Mesenchymal stem cell (in vitro differentiated cells and primary cell): ENCODE results near the gene FBXW11.

Source experiments
- DNase-seq: peaks from one replicate; pipeline ENCODE4 v3.0.0-alpha.2; 2013
- H2AFZ ChIP-seq: one replicate; pipeline ENCODE4 v1.6.1; 2013; ENCODE audit warnings: low read depth, mild to moderate bottlenecking, control low read depth, inconsistent platforms, low read length, moderate library complexity
- H2AK5ac ChIP-seq: 2 replicates; pipeline ENCODE4 v1.6.1; 2013; ENCODE audit warnings: low read length, moderate library complexity, mild to moderate bottlenecking, inconsistent platforms; ENCODE audit not compliant: severe bottlenecking
- H2BK120ac ChIP-seq: one replicate; pipeline ENCODE4 v1.6.1; 2013; ENCODE audit warnings: low read depth, mild to moderate bottlenecking, inconsistent platforms, low read length, moderate library complexity
- H2BK12ac ChIP-seq, 2 experiments: one replicate each; pipeline ENCODE4 v1.6.1; 2013; ENCODE audit warnings: inconsistent platforms in 2 of 2, low read length in 2 of 2, mild to moderate bottlenecking in 2 of 2, moderate library complexity in 2 of 2, control low read depth in 1 of 2
- H2BK15ac ChIP-seq: one replicate; pipeline ENCODE4 v1.6.1; 2013; ENCODE audit warnings: mild to moderate bottlenecking, low read depth, inconsistent platforms; ENCODE audit not compliant: poor library complexity, severe bottlenecking
- H2BK5ac ChIP-seq: 2 replicates; pipeline ENCODE4 v1.6.1; 2013; ENCODE audit warnings: low read depth, mild to moderate bottlenecking, low read length, control low read depth, inconsistent platforms; ENCODE audit not compliant: poor library complexity, severe bottlenecking
- H3K14ac ChIP-seq, 2 experiments: one replicate each; pipeline ENCODE4 v1.6.1; 2013; ENCODE audit warnings: inconsistent platforms in 2 of 2, low read length in 2 of 2, control low read depth in 1 of 2, mild to moderate bottlenecking in 1 of 2, moderate library complexity in 1 of 2
- H3K18ac ChIP-seq, 2 experiments: one replicate each; pipeline ENCODE4 v1.6.1; 2013; ENCODE audit warnings: inconsistent platforms in 2 of 2, low read length in 2 of 2, control low read depth in 1 of 2, low read depth in 1 of 2, mild to moderate bottlenecking in 1 of 2
- H3K23ac ChIP-seq, 2 experiments: one replicate each; pipeline ENCODE4 v1.6.1; 2013; ENCODE audit warnings: inconsistent platforms in 2 of 2, low read length in 2 of 2, mild to moderate bottlenecking in 2 of 2, moderate library complexity in 2 of 2, control low read depth in 1 of 2
- H3K27ac ChIP-seq: 2 replicates; pipeline ENCODE4 v1.5.1; 2013; ENCODE audit warnings: mild to moderate bottlenecking, moderate library complexity, low read length, control low read depth, inconsistent platforms; ENCODE audit not compliant: poor library complexity, severe bottlenecking
- H3K27me3 ChIP-seq, 2 experiments: 2 replicates each; pipeline versions ENCODE4 v1.6.1 to v1.7.0; 2013; ENCODE audit warnings: low read length in 2 of 2, mild to moderate bottlenecking in 2 of 2, moderate library complexity in 2 of 2, control low read depth in 1 of 2, inconsistent platforms in 1 of 2; ENCODE audit not compliant: control insufficient read depth in 1 of 2, insufficient read depth in 1 of 2
- H3K36me3 ChIP-seq, 2 experiments: 2 replicates each; pipeline versions ENCODE4 v1.6.1 to v1.7.0; 2013; ENCODE audit warnings: low read length in 2 of 2, control low read depth in 1 of 2, inconsistent platforms in 1 of 2, low read depth in 1 of 2, mild to moderate bottlenecking in 1 of 2; ENCODE audit not compliant: insufficient read depth in 2 of 2, control insufficient read depth in 1 of 2
- H3K4ac ChIP-seq, 2 experiments: one replicate each; pipeline ENCODE4 v1.6.1; 2013; ENCODE audit warnings: inconsistent platforms in 2 of 2, low read length in 2 of 2, mild to moderate bottlenecking in 2 of 2, moderate library complexity in 2 of 2, control low read depth in 1 of 2, low read depth in 1 of 2
- H3K4me1 ChIP-seq: 2 replicates; pipeline ENCODE4 v1.6.1; 2013; ENCODE audit warnings: low read depth, low read length, control low read depth; ENCODE audit not compliant: control insufficient read depth, insufficient read depth
- H3K4me2 ChIP-seq: 2 replicates; pipeline ENCODE4 v1.6.1; 2013; ENCODE audit warnings: low read length, mild to moderate bottlenecking, inconsistent platforms; ENCODE audit not compliant: poor library complexity, severe bottlenecking
- H3K4me3 ChIP-seq, 2 experiments: 2 replicates each; pipeline versions ENCODE4 v1.5.1 to v1.7.0; 2013; ENCODE audit warnings: low read length in 2 of 2, mild to moderate bottlenecking in 2 of 2, control low read depth in 1 of 2, low read depth in 1 of 2; ENCODE audit not compliant: insufficient read depth in 1 of 2
- H3K79me1 ChIP-seq: replicated peaks from 2 replicates; pipeline ENCODE4 v1.6.1; 2013; ENCODE audit warnings: mild to moderate bottlenecking, control low read depth, low read length, inconsistent platforms; ENCODE audit not compliant: poor library complexity, severe bottlenecking
- H3K9ac ChIP-seq: 2 replicates; pipeline ENCODE4 v1.7.0; 2013; ENCODE audit warnings: mild to moderate bottlenecking, low read length, moderate library complexity
- H3K9me3 ChIP-seq: 2 replicates; pipeline ENCODE4 v1.7.0; 2013; ENCODE audit warnings: mild to moderate bottlenecking, low read length; ENCODE audit not compliant: control insufficient read depth
- H4K8ac ChIP-seq: one replicate; pipeline ENCODE4 v1.6.1; 2013; ENCODE audit warnings: inconsistent platforms, mild to moderate bottlenecking, low read length, moderate library complexity
- H4K91ac ChIP-seq: one replicate; pipeline ENCODE4 v1.6.1; 2013; ENCODE audit warnings: mild to moderate bottlenecking, low read length, inconsistent platforms
- WGBS: methylation state at CpG from one replicate; pipeline ENCODE4 v1.1.7; 2013; ENCODE audit warnings: mixed read lengths; 5-methylcytosine and 5-hydroxymethylcytosine counted together

The FBXW11 gene

GRCh38 chr5:172048539-172049101, 42.2 kb upstream of the FBXW11 start:
- Histone ChIP-seq H3K4me1 (peaks cover 7% of the 10 kb centered on the region), H2AFZ (no peak overlapping the region), H3K23ac (no peak overlapping the region), H2BK12ac (no peak overlapping the region), H3K4ac (no peak overlapping the region), H3K79me1 (peaks cover 14% of the 10 kb centered on the region), H3K36me3 (peaks cover 64 to 81% of the 10 kb centered on the region in 2 experiments), H2BK15ac (no peak overlapping the region), H3K14ac (no peak overlapping the region), H3K9ac (no peak overlapping the region), H4K8ac (no peak overlapping the region), H3K27ac (no peak overlapping the region), H3K27me3 (no peaks in the 10 kb centered on the region), H4K91ac (no peak overlapping the region), H3K4me3 (no peak overlapping the region), H3K9me3 (no peaks in the 10 kb centered on the region), H2BK120ac (no peak overlapping the region), H3K18ac (no peak overlapping the region), H2BK5ac (no peak overlapping the region), H2AK5ac (no peak overlapping the region), H3K4me2 (no peak overlapping the region)
- DNase-seq = peak; percentile 38
- WGBS = 84% methylated on average over 12 of the region's 12 CpGs

DNA sequence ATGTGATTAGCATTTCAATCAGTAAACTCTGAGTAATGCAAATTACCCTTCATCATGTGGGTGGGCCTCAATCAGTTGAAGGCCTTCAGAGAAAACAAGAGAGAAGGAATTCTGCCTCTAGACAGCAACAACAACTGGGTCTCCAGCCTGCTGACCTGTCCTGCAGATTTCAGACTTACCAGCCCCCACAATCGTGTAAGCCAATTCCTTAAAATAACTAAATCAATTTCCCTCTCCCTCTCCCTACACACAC, 41.7 kb upstream of the FBXW11 start:
- Histone ChIP-seq H2BK5ac (no peak overlapping the region), H2BK15ac (no peak overlapping the region)
- WGBS = 96% methylated on average over 1 of the region's 1 CpG

DNA sequence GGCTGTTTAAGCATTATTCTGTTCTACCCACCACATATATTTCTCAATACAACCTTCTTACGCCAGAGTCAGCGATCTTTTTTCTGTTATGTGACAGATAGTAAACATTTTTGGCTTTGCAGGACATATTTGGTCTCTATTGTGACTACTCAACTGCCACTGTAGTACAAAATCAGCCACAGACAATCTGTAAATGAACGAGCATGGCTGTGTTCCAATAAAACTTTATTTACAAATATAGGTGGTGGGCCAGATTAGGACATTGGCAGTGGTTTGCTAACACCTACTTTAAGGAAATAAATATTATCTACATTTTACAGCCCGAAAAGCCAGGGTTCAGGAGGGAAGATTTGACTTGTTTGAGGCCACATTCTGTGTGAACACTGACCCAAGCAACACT, 40.2 kb upstream of the FBXW11 start:
- Histone ChIP-seq H3K4me2 (no peak overlapping the region), H3K4me3 (no peak overlapping the region), H3K27me3 (no peaks in the 10 kb centered on the region), H3K14ac (no peak overlapping the region), H4K91ac (no peak overlapping the region), H3K27ac (no peak overlapping the region), H2AK5ac (no peak overlapping the region), H3K9ac (no peak overlapping the region), H3K9me3 (no peaks in the 10 kb centered on the region), H2AFZ (no peak overlapping the region), H3K4ac (no peak overlapping the region), H2BK5ac (no peak overlapping the region), H3K4me1 (peaks cover 4% of the 10 kb centered on the region), H2BK15ac (no peak overlapping the region), H3K36me3 (peaks cover 53 to 71% of the 10 kb centered on the region in 2 experiments), H3K23ac (no peak overlapping the region), H2BK12ac (no peak overlapping the region), H3K18ac (no peak overlapping the region), H3K79me1 (peaks cover 12% of the 10 kb centered on the region), H2BK120ac (no peak overlapping the region), H4K8ac (no peak overlapping the region)
- no peak for DNase-seq
- 97% methylated on average over 1 of the region's 4 CpGs for WGBS

More for the DNA sequence above, 41.7 kb upstream of the FBXW11 start:
- Histone ChIP-seq H3K4ac (no peak overlapping the region), H2BK120ac (no peak overlapping the region), H3K27ac (no peak overlapping the region), H3K36me3 (peaks cover 63 to 80% of the 10 kb centered on the region in 2 experiments), H2AK5ac (no peak overlapping the region), H3K18ac (no peak overlapping the region), H2AFZ (no peak overlapping the region), H3K4me2 (no peak overlapping the region), H3K27me3 (no peaks in the 10 kb centered on the region), H4K8ac (no peak overlapping the region), H3K23ac (no peak overlapping the region), H3K9me3 (no peaks in the 10 kb centered on the region), H2BK12ac (no peak overlapping the region), H3K79me1 (peaks cover 14% of the 10 kb centered on the region), H4K91ac (no peak overlapping the region), H3K14ac (no peak overlapping the region), H3K4me3 (no peak overlapping the region), H3K4me1 (peaks cover 7% of the 10 kb centered on the region), H3K9ac (no peak overlapping the region)
- no peak for DNase-seq

DNA sequence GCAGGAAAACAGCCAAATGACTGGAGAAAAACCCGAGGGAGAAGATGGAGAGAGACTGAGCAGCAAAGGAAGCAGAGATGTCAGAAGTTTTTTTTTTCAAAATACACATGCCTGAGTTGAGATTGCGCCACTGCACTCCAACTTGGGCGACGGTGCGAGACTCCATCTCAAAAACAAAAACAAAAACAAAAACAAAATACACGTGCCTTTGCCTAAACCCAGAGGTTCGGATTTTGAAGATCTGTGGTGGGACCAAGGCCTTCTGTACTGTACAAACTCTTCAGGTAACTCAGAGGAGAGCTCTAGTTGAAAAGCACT, 38.8 kb upstream of the FBXW11 start:
- H3K9ac ChIP-seq = no peak overlapping the region
- H3K18ac ChIP-seq = no peak overlapping the region
- no peak overlapping the region for H3K4ac ChIP-seq
- no peak overlapping the region for H3K27ac ChIP-seq
- peaks cover 2% of the 10 kb centered on the region for H3K4me1 ChIP-seq
- H3K36me3 ChIP-seq = peaks cover 50 to 60% of the 10 kb centered on the region in 2 experiments
- H4K8ac ChIP-seq = no peak overlapping the region
- WGBS = 98% methylated on average over 7 of the region's 7 CpGs
- no peak overlapping the region for H2AFZ ChIP-seq
- H2BK15ac ChIP-seq = no peak overlapping the region
- no peak overlapping the region for H2AK5ac ChIP-seq
- no peak overlapping the region for H2BK5ac ChIP-seq
- H3K4me3 ChIP-seq = no peak overlapping the region
- no peak overlapping the region for H3K4me2 ChIP-seq
- no peak overlapping the region for H2BK120ac ChIP-seq
- H3K23ac ChIP-seq = no peak overlapping the region
- peaks cover 12% of the 10 kb centered on the region for H3K79me1 ChIP-seq
- H3K27me3 ChIP-seq = no peaks in the 10 kb centered on the region
- H4K91ac ChIP-seq = no peak overlapping the region
- H2BK12ac ChIP-seq = no peak overlapping the region
- no peak for DNase-seq
- H3K14ac ChIP-seq = no peak overlapping the region
- H3K9me3 ChIP-seq = no peaks in the 10 kb centered on the region
